Stomach (tissue), 4 donors: ENCODE measurements around the gene ETV1.

Source experiments
- CTCF ChIP-seq, 7 experiments: fragments of 450-650 bp in 4 of 7; fragments of 200-600 bp in 3 of 7; sonication (generic) in 3 of 7; IDR thresholded peaks; one replicate each; pipeline ENCODE4 v1.5.1; 2016 to 2019; ENCODE audit warnings: antibody characterized with exemption in 7 of 7, control low read depth in 2 of 7, mild to moderate bottlenecking in 1 of 7
- POLR2A ChIP-seq, 4 donors: fragments of 450-650 bp; IDR thresholded peaks; one replicate each; pipeline ENCODE4 v1.6.1; 2016; ENCODE audit warnings: antibody characterized with exemption in 4 of 4, control low read depth in 2 of 4, mild to moderate bottlenecking in 1 of 4, moderate library complexity in 1 of 4

GRCh38 chr7:13872709-13873108, 116.8 kb downstream of the ETV1 start:
- TF ChIP-seq CTCF (IDR thresholded peaks at IDR 0.05) (no peak), POLR2A (IDR thresholded peaks at IDR 0.05) (no peak)
